ENCODE results near the gene CCDC144A. TPM values are rescaled to one million over a fixed set of nuclear protein-coding genes. Genes with fewer than 3 reads are reported as not detected.
"Not testable (repeated sequence)": the region's sequence is repeated elsewhere in the genome, so short reads cannot be mapped to it uniquely, and the experiment has no call there.

Gene CCDC144A
- total RNA-seq, 2 experiments from 2014 or later = 1.7 to 2.4 TPM

- Mint-ChIP-seq H3K27ac (peak within 1 kb of the TSS; percentile 58), H3K4me3 (peak within 1 kb of the TSS; percentile 84), H3K9me3 (no peaks in the 10 kb centered on the region), H3K4me1 (ENCODE audit: low read depth) (peaks cover 17% of the 10 kb centered on the region), H3K36me3 (ENCODE audit: low read depth) (no peaks in the 10 kb centered on the region), H3K27me3 (peaks cover 2% of the 10 kb centered on the region)
- POLR2A ChIA-PET = interaction anchor here (1.2 kb wide), 1 partner anchor 14 kb away, joined by 3 read pairs; no protein-coding TSS in a partner anchor
- CTCF ChIA-PET = interaction anchor here (0.6 to 1.4 kb wide), 4 partner anchors 11 to 1201 kb away, joined by 3 read pairs; no protein-coding TSS in a partner anchor
- peak; percentile 90 for DNase-seq
- ATAC-seq = peak; percentile 98
- no peak for TF ChIP-seq CTCF (IDR thresholded peaks at IDR 0.05)
- intact Hi-C loops (cut with micrococcal nuclease) = no loop called here
These were observed 36.5 kb upstream of the CCDC144A start, which contains the start of gene ZNF624 for GRCh38 chr17:16653367-16654041. ZNF624 (minus strand) TSS chr17:16653850.

GRCh38 chr17:16661217-16661616 lies 28.8 kb upstream of the CCDC144A start:
- intact Hi-C loops (cut with micrococcal nuclease) = no loop called here

GRCh38 chr17:16662936-16663335 lies 27.1 kb upstream of the CCDC144A start:
- ATAC-seq = no peak
- ChIA-PET POLR2A (no interaction called here), CTCF (no interaction called here)
- no peak for TF ChIP-seq CTCF (IDR thresholded peaks at IDR 0.05)
- no peak overlapping the region for H3K4me3 Mint-ChIP-seq
- H3K9me3 Mint-ChIP-seq = peaks cover 3% of the 10 kb centered on the region
- H3K4me1 Mint-ChIP-seq (ENCODE audit: low read depth) = no peaks in the 10 kb centered on the region
- DNase-seq = no peak
- no peaks in the 10 kb centered on the region for H3K36me3 Mint-ChIP-seq (ENCODE audit: low read depth)
- peaks cover 35% of the 10 kb centered on the region for H3K27me3 Mint-ChIP-seq
- intact Hi-C loops (cut with micrococcal nuclease) = no loop called here
- H3K27ac Mint-ChIP-seq = no peak overlapping the region

More at GRCh38 chr17:16661217-16661616, 28.8 kb upstream of the CCDC144A start:
- H3K27me3 Mint-ChIP-seq = peaks cover 30% of the 10 kb centered on the region
- H3K27ac Mint-ChIP-seq = no peak overlapping the region
- ATAC-seq = no peak
- H3K4me3 Mint-ChIP-seq = no peak overlapping the region
- H3K36me3 Mint-ChIP-seq (ENCODE audit: low read depth) = no peaks in the 10 kb centered on the region
- CTCF ChIA-PET = no interaction called here
- TF ChIP-seq CTCF (IDR thresholded peaks at IDR 0.05) = no peak
- DNase-seq = no peak
- POLR2A ChIA-PET = no interaction called here
- no peaks in the 10 kb centered on the region for H3K4me1 Mint-ChIP-seq (ENCODE audit: low read depth)
- peaks cover 3% of the 10 kb centered on the region for H3K9me3 Mint-ChIP-seq

GRCh38 chr17:16666553-16666906 lies 23.5 kb upstream of the CCDC144A start:
- ATAC-seq; H3K9me3 Mint-ChIP-seq; H3K4me1 Mint-ChIP-seq (ENCODE audit: low read depth); H3K36me3 Mint-ChIP-seq (ENCODE audit: low read depth); DNase-seq; H3K4me3 Mint-ChIP-seq; intact Hi-C loops (cut with micrococcal nuclease); POLR2A ChIA-PET; H3K27ac Mint-ChIP-seq: not testable (repeated sequence)
- CTCF ChIA-PET = interaction anchor here (1.4 kb wide), 1 partner anchor 14 kb away, joined by 3 read pairs; no protein-coding TSS in a partner anchor
- H3K27me3 Mint-ChIP-seq = peaks cover 38% of the 10 kb centered on the region

DNA sequence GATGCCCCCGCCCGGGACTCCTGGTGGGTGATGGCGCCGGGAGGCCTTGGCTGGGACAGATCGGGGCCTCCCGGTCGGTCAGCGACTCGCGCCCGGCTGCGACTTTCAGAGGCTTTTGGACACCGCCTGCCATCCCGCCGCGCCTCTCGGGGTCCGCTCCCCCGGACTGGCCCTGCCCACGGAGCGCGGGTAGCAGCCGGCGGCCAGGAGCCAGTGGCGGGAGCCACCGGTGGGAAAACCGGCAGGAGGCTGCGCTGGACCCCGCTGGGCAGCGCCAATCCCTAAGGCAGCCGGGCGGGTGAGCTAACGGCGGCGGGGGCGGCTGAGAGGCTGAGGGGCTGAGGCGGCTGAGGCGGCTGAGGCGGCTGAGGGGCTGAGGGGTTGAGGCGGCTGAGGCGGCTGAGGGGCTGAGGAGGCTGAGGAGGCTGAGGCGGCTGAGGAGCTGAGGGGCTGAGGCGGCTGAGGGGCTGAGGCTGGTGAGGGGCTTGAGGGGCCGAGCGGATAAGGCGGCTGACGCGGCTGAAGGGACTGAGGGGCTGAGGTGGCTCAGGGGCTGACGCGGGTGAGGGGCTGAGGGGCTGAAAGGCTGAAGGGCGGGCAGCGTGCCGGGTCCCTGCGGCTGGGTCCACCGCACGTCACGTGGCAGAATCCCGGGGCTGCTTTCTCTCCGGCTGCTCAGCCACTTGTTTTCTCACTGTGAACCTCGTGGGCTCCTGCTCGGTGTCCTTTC lies 23.0 kb upstream of the CCDC144A start:
- peaks cover 41% of the 10 kb centered on the region for H3K27me3 Mint-ChIP-seq
- not testable (repeated sequence) for H3K36me3 Mint-ChIP-seq (ENCODE audit: low read depth)

More for the DNA sequence above, 23.0 kb upstream of the CCDC144A start:
- H3K27ac Mint-ChIP-seq; H3K4me1 Mint-ChIP-seq (ENCODE audit: low read depth); intact Hi-C loops (cut with micrococcal nuclease); H3K9me3 Mint-ChIP-seq; POLR2A ChIA-PET: not testable (repeated sequence)
- peak overlapping the region; percentile 60 for H3K4me3 Mint-ChIP-seq
- peak; percentile 16 for DNase-seq
- ATAC-seq = peak; percentile 49
- CTCF ChIA-PET = interaction anchor here (1.4 kb wide), 1 partner anchor 14 kb away, joined by 3 read pairs; no protein-coding TSS in a partner anchor
